HEK293 (cell line): ENCODE data around the gene VPS51.

Source experiments
- SETDB1 ChIP-seq: IDR thresholded peaks from one replicate; pipeline ENCODE4 v1.6.1; 2017; ENCODE audit warnings: mild to moderate bottlenecking, low read length, moderate library complexity, mixed read lengths; ENCODE audit not compliant: insufficient read length
- SP3 ChIP-seq: fragments of 450-650 bp; formaldehyde crosslinking; IDR thresholded peaks from 2 replicates; pipeline ENCODE4 v1.5.1; 2016; ENCODE audit warnings: missing biosample characterization, missing genetic modification characterization
- SP7 ChIP-seq: fragments of 450-650 bp; formaldehyde crosslinking; IDR thresholded peaks from 2 replicates; pipeline ENCODE4 v1.5.1; 2016; ENCODE audit warnings: missing biosample characterization, missing genetic modification characterization
- ZEB2 ChIP-seq: fragments of 450-650 bp; formaldehyde crosslinking; IDR thresholded peaks from 2 replicates; pipeline ENCODE4 v1.5.1; 2016; ENCODE audit warnings: missing biosample characterization, missing genetic modification characterization
- ZFP37 ChIP-seq: fragments of 450-650 bp; formaldehyde crosslinking; IDR thresholded peaks from 2 replicates; pipeline ENCODE4 v1.5.1; 2016; ENCODE audit warnings: missing biosample characterization, missing genetic modification characterization
- ZFP41 ChIP-seq: fragments of 450-650 bp; formaldehyde crosslinking; IDR thresholded peaks from 2 replicates; pipeline ENCODE4 v1.5.1; 2016; ENCODE audit warnings: missing biosample characterization, missing genetic modification characterization, borderline replicate concordance
- ZNF112 ChIP-seq: fragments of 450-650 bp; formaldehyde crosslinking; IDR thresholded peaks from 2 replicates; pipeline ENCODE4 v1.5.0; 2017; ENCODE audit warnings: missing biosample characterization, missing genetic modification characterization
- ZNF24 ChIP-seq: fragments of 450-650 bp; formaldehyde crosslinking; IDR thresholded peaks from 2 replicates; pipeline ENCODE4 v1.5.1; 2016; ENCODE audit warnings: missing biosample characterization, missing genetic modification characterization
- ZNF324 ChIP-seq: fragments of 450-650 bp; formaldehyde crosslinking; IDR thresholded peaks from 2 replicates; pipeline ENCODE4 v1.5.1; 2016; ENCODE audit warnings: missing biosample characterization, missing genetic modification characterization
- ZNF629 ChIP-seq: fragments of 450-650 bp; formaldehyde crosslinking; IDR thresholded peaks from 2 replicates; pipeline ENCODE4 v1.5.1; 2017; ENCODE audit warnings: missing biosample characterization, missing genetic modification characterization
- TF ChIP-seq, protein P1 (sequence below): fragments of 450-650 bp; formaldehyde crosslinking; IDR thresholded peaks from 2 replicates; pipeline ENCODE4 v1.5.1; 2017; ENCODE audit warnings: missing biosample characterization, missing genetic modification characterization
- TF ChIP-seq, protein P2 (sequence below): fragments of 450-650 bp; formaldehyde crosslinking; optimal IDR thresholded peaks from 2 replicates; pipeline ENCODE3; 2016; ENCODE audit warnings: missing biosample characterization, mild to moderate bottlenecking, missing genetic modification characterization
- TF ChIP-seq, protein P3 (sequence below): fragments of 450-650 bp; formaldehyde crosslinking; IDR thresholded peaks from 2 replicates; pipeline ENCODE4 v1.5.1; 2016; ENCODE audit warnings: missing biosample characterization, missing genetic modification characterization
- TF ChIP-seq, protein P4 (sequence below): fragments of 450-650 bp; formaldehyde crosslinking; IDR thresholded peaks from 2 replicates; pipeline ENCODE4 v1.5.1; 2016; ENCODE audit warnings: missing biosample characterization, missing genetic modification characterization

DNA sequence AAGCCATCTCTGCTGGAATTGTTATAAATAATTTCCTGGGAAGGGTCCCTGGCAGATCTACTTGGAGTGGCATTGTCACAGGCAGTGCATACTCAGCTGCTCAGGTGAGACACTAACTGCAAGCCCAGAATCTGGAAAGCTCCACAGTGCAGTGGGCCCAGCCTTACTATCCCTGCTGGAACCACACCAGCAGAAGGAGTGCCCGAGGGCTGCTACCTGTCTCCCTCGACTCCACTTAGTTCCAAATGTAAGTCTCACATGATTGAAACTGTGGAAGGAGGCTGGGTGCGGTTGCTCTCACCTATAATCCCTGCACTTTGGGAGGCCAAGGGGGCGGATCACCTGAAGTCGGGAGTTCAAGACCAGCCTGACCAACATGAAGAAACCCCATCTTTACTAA lies 52.6 kb downstream of the VPS51 start:
- TF ChIP-seq, protein P1, sequence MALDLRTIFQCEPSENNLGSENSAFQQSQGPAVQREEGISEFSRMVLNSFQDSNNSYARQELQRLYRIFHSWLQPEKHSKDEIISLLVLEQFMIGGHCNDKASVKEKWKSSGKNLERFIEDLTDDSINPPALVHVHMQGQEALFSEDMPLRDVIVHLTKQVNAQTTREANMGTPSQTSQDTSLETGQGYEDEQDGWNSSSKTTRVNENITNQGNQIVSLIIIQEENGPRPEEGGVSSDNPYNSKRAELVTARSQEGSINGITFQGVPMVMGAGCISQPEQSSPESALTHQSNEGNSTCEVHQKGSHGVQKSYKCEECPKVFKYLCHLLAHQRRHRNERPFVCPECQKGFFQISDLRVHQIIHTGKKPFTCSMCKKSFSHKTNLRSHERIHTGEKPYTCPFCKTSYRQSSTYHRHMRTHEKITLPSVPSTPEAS (tag by site-specific recombination) = no peak
- TF ChIP-seq, protein P2, sequence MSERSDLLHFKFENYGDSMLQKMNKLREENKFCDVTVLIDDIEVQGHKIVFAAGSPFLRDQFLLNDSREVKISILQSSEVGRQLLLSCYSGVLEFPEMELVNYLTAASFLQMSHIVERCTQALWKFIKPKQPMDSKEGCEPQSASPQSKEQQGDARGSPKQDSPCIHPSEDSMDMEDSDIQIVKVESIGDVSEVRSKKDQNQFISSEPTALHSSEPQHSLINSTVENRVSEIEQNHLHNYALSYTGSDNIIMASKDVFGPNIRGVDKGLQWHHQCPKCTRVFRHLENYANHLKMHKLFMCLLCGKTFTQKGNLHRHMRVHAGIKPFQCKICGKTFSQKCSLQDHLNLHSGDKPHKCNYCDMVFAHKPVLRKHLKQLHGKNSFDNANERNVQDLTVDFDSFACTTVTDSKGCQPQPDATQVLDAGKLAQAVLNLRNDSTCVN = no peak
- TF ChIP-seq SETDB1 (no peak), ZEB2 (tag by site-specific recombination) (no peak), ZNF324 (tag by site-specific recombination) (no peak), SP7 (tag by site-specific recombination) (no peak), SP3 (tag by site-specific recombination) (no peak), ZNF112 (no peak), ZNF629 (tag by site-specific recombination) (no peak), ZNF24 (tag by site-specific recombination) (no peak), ZFP37 (tag by site-specific recombination) (no peak), ZFP41 (tag by site-specific recombination) (no peak)
- TF ChIP-seq, protein P3, sequence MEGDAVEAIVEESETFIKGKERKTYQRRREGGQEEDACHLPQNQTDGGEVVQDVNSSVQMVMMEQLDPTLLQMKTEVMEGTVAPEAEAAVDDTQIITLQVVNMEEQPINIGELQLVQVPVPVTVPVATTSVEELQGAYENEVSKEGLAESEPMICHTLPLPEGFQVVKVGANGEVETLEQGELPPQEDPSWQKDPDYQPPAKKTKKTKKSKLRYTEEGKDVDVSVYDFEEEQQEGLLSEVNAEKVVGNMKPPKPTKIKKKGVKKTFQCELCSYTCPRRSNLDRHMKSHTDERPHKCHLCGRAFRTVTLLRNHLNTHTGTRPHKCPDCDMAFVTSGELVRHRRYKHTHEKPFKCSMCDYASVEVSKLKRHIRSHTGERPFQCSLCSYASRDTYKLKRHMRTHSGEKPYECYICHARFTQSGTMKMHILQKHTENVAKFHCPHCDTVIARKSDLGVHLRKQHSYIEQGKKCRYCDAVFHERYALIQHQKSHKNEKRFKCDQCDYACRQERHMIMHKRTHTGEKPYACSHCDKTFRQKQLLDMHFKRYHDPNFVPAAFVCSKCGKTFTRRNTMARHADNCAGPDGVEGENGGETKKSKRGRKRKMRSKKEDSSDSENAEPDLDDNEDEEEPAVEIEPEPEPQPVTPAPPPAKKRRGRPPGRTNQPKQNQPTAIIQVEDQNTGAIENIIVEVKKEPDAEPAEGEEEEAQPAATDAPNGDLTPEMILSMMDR = no peak
- TF ChIP-seq, protein P4, sequence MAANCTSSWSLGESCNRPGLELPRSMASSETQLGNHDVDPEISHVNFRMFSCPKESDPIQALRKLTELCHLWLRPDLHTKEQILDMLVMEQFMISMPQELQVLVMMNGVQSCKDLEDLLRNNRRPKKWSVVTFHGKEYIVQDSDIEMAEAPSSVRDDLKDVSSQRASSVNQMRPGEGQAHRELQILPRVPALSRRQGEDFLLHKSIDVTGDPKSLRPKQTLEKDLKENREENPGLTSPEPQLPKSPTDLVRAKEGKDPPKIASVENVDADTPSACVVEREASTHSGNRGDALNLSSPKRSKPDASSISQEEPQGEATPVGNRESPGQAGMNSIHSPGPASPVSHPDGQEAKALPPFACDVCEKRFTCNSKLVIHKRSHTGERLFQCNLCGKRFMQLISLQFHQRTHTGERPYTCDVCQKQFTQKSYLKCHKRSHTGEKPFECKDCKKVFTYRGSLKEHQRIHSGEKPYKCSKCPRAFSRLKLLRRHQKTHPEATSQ (tag by site-specific recombination) = no peak
